ENCODE results near the gene MTCH2.

MTCH2 gene

DNA sequence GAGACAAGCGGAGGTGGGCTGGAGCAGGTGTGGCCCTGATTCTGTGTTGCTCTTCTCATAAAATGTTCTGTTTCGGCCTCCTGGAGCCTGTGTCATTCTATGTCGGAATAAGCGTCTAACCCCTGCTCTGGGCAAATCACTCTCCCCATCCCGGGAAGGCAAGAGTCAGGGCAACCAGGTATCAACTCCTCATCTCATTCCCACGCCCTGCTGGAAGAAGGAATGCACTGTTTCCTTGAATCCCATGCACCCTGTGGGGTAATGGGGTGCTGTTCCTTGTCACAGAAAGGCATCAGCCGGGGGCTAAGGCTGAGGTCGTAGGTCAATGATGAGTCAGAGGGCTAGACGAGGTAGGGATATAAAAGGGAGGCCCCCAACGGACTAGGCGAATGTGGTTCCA is 53.2 kb downstream of the MTCH2 start:
- DNase-seq, result no peak

DNA sequence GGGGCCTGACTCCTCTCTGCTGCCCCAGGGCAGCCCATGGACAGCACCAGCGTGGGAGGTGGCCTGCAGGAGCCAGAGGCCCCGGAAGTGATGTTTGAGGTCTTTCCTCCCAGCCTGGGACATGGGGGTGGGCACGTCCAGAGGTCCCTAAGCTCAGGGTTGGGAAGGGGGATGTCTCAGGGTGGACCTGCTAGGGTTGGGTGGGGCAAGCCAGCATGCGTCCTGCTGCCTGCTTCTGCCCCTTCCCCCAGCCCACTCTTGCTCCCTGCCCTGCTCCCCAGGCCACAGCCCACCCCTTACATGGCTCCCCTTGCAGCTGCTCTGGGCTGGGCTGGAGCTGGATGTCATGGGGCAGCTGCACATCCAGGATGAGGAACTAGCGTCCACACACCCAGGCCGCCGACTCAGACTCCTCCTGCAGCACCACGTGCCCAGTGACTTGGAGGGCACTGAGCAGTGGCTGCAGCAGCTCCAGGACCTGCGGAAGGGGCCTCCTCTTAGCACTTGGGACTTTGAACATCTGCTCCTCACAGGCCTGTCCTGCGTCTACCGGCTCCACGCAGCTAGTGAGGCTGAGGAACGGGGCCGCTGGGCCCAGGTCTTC is 54.5 kb downstream of the MTCH2 start:
- DNase-seq, result no peak

DNA sequence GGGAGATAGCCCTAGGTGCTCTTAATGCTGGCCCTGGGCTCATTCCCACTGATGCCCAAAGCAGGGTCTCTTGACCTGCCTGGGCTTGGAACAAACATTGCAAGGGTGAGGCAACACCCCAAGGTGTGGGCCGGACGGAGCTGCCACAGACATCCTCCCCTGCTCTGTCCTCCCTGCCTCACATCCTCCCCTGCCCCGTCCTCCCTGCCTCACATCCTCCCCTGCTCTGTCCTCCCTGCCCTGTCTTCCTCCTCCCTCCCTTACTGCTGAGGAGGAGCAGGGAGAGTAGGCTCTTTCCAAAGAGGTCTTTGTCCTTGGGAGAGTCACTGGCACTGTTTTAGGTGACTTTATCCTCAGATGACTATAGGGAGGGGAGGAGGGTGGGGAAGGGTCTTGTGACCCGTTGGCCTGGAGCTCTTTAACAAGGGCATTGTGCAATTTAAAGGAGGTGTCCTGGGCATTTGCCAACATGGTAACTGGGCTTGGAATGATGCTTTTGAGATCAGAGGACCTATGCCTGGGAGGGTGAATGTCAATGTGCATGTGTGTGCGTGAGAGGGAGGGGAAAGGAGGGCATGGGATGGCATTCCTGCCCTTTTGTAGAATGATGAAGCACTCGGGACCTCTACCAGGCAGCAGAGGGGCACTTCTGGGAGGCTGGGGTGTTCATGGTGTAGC is 55.2 kb downstream of the MTCH2 start:
- DNase-seq, result no peak

DNA sequence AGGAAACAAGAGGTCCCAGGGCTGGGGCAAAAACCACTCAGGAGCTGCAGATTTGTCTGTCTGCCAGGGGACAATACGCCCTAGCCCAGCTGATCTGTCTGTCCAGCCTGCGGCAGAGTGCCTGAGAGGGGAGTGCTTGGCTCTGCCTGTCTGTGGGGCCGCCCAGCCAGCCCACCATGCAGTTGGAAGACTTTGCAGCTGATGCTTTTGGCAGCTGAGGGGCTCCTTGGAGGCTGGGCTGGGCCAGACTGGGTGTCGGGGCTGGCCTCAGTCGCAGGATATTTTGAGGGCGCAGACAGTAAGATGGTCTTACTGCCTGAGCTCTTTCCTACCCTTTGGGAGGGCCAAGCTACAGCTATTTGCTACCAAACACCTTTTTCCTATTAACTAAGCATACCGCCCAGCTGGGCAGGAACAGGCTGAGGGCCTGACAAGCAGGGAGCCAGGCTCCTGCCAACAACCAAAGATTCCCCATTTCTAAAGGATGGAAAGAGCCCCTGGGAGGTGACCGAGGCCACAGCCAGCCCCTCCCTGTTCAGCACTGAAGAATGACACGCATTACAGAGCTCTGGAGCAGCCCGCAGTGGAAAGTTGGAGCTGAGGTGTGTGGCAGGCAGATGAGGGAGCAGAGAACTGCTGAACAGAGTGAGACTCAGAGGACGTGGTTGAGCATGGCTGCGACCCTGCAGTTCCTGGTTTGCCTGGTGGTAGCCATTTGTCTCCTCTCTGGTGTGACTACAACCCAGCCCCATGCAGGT is 56.1 kb downstream of the MTCH2 start, which contains the start of gene FAM180B:
Gene FAM180B (plus strand): TSS at position 581 of the 758 bp plus-strand sequence. CDS start 91 bp downstream, at position 672.
- DNase-seq, result no peak

DNA sequence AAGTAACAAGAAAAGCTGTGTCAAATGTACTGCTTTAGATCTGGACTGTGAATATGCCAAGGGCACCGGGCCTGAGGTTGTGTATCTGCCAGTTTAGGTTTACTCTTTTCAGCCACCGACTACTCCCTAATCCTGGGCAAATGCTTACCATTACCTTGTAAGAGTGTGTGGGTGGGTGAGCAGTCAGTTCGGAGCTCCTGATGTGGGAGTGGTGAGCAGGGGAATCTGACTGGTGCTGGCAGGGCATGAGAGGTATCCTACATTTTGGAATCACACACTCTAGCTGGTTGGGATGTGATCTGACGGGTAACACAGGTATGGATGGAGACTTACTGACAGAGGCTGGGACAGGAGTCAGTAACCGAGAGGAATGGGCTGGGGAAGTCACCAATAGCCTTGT is 58.5 kb downstream of the MTCH2 start:
- DNase-seq, result no peak

DNA sequence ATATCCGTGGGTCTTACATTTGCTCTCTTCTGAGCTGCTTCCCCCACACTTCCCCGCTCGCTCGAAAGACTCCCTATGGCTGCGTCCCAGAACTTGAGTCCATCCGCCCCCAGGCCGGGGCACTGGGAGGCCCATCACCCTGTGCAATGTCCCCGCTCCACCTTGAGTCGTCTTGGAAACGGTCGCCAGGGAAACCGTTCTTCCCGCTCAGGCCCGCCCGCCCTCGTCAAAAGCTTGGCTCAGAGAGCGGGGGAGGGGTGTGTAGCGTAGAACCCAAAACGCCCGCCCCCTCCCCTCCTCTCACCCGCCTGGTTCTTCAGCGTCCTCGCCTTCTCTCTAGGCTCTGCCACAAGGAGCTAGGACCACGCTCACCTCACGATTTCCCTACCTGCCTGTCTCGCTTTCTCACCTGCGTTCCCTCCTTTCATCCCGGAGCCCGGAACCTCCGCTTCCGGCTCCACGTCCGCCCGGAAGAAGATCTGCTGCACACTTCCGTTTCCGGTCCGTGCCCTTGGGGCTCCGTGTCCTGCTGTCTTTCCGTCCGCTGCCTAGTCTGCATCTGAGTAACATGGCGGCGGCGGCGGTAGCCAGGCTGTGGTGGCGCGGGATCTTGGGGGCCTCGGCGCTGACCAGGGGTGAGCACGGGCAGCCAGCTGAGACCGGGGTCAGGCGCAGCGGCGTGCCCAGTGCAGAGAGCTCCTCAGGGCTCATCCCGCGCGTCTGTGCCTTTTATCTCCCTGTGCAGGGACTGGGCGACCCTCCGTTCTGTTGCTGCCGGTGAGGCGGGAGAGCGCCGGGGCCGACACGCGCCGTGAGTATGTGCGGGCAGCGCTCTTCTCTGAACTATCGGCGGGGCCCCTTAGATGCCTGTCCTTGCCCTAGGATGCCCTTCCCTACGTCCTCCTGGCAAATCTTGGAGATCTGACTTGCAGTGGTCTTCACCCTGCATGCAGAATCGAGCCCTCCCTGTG is 63.5 kb downstream of the MTCH2 start, which contains the start of the genes KBTBD4 and NDUFS3:
Gene KBTBD4 (minus strand): TSS at position 447 of the 971 bp plus-strand sequence. CDS start 19 bp downstream, at position 428.
Gene NDUFS3 (plus strand): TSS at position 551 of the 971 bp plus-strand sequence. CDS start 18 bp downstream, at position 569.
- peak; percentile 59 for DNase-seq

DNA sequence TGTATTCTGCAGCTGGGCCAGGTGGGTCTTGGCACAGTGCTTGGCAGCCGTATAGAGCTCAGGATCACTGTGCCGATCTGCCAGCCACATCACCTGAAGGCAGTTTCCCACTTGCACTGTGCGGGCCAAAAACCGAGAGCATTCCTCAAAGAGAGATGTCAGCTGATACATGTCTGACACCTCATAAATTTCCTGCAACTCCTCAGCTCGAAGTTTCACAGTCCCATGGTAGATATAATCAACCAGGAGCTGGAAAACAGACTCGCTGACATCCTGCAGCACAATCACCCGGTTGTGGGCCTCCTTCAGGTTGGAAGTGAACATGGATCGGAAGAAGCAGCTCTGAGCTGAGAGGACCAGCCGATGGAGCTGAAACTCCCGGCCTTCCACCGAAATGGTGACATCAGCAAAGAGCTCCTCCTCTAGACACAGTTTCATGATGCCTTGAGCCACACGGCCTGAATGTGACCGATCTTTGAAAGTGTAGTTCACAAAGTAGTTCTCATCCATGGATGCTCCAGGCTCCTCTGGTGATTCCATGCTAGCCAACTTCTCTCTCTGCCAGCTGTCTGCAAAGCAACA is 64.8 kb downstream of the MTCH2 start:
- no peak for DNase-seq

DNA sequence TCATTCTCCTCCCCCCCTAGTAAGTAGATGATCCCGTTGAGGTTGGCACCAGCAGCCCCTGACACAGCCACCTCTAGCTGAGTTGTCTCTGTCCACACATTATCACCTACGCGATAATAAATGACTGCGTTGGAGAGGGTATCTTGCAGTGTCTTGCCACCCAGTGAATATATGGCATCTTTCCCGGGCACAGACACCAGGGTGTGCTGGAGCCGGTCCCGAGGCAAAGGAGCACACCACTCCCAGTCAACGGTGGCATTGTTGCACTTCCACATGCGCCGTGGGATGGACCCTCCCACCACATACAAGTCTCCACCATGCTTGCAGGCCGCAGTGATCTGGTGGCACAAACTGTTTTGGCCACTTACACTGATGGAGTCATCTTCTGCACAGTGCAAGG is 69.0 kb downstream of the MTCH2 start:
- no peak for DNase-seq

DNA sequence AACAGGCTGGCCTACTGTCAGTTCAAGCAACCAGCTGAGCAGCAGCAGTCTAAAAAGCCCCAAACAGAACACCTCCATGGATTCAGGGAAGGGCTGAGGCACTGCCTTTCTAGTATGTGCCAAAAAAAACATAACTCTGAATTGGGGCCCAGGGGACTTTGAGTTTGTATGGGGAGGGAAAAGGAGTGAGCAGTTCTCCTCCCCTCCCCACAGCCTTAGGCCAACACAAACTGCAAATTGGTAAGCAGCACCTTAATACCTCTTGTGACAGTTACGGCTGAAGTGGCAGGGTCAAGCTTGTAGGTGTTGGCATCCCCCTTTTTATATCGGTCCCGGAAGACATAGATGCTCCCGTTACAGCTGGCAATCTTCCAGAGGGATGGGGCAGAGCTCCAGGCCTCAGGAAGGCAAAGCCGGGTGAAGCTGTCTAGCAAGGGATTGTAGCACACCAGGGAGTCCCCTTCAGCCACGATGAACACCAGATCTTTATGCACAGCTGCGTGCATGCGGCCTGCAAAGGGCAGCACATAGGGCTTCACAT is 69.6 kb downstream of the MTCH2 start:
- DNase-seq, result no peak

DNA sequence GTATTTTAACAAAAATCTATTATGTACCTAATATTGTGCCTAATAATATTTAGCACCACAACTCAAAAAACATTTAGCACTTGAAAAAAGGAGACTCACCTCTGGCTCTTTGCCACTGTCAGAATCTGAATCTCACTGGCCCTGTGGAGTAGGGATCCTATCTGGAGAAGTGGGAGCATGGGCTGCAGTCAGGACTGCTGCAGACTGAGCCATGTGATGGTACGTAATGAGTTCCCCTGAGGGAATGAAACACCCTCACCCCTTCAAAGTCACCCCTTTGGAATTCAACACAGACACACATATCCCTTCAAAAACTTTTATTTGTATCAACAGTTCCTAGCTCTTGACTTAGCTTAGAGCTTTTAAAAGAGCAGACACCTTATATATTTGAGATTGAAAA is 70.5 kb downstream of the MTCH2 start:
- no peak for DNase-seq

DNA sequence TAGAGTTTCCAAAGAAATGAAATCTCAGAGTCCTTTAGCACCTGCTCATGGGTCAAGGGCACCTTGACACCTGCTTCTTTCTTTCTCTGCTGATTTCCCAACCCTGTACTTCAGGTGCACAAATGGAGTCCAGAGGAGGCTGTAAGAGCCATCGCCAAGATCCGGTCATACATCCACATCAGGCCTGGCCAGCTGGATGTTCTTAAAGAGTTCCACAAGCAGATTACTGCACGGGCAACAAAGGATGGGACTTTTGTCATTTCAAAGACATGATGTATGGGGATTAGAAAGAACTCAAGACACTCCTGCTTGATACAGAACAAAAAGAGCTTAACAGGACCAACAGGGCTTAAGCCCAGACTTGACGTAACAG is 71.0 kb downstream of the MTCH2 start:
- DNase-seq, result no peak

DNA sequence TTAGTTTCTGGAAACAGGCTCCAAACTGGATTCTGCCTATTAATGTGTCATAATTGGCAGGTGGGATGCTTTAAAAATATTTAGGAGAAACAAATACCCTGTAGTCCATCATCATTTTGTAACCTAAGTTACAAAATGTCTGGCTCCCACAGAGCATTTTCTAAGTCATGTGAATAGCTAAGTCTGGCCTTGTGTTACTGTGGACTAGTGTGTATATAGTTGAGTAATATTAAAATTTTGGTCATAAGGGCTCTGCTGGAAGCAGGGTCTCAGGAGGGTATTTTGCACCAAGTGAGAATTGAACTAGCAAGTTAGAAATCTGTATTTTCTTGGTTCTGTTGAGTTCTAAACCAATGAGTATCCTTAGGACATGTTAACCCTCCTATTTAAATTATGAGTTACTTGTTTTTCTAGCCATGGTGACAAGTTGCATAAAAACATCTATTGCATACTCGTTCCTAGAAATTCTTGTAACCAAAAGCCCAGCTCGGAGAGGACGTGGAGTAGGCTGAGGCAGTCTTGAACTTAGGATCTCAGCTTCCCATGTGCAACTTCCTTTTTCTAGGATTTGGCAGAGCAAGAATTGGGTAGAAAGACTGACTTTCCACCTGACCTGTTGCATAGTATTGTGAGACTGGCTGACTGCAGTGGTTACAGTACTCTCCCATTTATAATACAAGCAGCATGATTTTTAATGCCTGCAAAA is 71.6 kb downstream of the MTCH2 start:
- no peak for DNase-seq

DNA sequence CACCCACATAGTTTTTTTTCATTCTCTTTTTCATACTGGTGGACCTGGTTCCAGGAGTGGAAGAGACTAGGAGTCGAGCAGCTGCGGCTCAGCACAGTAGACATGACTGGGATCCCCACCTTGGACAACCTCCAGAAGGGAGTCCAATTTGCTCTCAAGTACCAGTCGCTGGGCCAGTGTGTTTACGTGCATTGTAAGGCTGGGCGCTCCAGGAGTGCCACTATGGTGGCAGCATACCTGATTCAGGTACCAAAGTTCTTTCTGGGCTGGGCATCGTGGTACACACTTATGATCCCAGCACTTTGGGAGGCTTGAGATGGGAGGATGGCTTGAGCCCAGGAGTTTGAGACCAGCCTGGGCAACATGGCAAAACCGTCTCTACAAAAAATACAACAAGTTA is 72.7 kb downstream of the MTCH2 start:
- no peak for DNase-seq

Data from NCI-H510A treated with DMSO at 0.1 percent for 48 hours (cell line).